Activated T-cell treated with anti-CD3 and anti-CD28 coated beads for 24 hours (primary cell): Measurements from ENCODE around the gene UNC45A.
A peak's percentile ranks its signal among the peaks of the same experiment; 100 is the strongest.
"Not testable (repeated sequence)": the region's sequence is repeated elsewhere in the genome, so short reads cannot be mapped to it uniquely, and the experiment has no call there.

Experiments
- DNase-seq: peaks from one replicate; pipeline ENCODE4 v3.0.0-alpha.2; 2020; ENCODE audit warnings: low read depth

The UNC45A gene, protein sequence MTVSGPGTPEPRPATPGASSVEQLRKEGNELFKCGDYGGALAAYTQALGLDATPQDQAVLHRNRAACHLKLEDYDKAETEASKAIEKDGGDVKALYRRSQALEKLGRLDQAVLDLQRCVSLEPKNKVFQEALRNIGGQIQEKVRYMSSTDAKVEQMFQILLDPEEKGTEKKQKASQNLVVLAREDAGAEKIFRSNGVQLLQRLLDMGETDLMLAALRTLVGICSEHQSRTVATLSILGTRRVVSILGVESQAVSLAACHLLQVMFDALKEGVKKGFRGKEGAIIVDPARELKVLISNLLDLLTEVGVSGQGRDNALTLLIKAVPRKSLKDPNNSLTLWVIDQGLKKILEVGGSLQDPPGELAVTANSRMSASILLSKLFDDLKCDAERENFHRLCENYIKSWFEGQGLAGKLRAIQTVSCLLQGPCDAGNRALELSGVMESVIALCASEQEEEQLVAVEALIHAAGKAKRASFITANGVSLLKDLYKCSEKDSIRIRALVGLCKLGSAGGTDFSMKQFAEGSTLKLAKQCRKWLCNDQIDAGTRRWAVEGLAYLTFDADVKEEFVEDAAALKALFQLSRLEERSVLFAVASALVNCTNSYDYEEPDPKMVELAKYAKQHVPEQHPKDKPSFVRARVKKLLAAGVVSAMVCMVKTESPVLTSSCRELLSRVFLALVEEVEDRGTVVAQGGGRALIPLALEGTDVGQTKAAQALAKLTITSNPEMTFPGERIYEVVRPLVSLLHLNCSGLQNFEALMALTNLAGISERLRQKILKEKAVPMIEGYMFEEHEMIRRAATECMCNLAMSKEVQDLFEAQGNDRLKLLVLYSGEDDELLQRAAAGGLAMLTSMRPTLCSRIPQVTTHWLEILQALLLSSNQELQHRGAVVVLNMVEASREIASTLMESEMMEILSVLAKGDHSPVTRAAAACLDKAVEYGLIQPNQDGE

DNA sequence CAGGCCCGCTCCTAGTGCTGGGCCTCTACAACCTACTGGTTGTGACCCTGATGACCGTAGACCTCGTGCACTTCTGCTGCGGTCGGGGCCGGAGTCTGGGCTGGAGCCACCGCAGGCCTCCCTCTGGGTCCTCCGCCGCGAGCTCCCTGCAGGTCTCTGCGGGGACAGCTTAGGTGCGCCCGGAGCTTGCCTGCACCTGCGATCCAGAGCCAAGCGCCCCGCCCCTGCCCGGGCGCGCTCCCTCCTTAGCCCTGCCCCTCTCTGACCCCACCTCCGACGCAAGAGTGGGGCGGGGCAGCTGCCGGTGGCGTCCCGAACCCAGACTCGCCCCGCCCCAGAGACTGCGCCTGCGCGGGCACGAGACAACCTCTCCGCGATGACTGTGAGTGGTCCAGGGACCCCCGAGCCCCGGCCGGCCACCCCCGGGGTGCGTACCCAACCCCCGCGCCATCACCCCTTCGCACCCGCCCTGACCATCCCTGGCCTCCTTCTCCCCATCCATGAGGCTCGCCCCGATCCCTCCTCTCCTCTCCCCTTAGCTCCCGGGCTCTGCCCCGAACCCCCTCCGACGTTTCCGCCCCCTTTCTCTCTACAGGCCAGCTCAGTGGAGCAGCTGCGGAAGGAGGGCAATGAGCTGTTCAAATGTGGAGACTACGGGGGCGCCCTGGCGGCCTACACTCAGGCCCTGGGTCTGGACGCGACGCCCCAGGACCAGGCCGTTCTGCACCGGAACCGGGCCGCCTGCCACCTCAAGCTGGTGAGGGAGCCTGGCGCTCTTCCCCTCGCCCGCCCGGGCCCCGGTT lies at the start of gene UNC45A:
Gene UNC45A, plus strand, starts transcription at position 337 of the 803 bp plus-strand sequence. Its CDS starts 40 bp downstream, at position 377.
- DNase-seq, result peak; percentile 94

GRCh38 chr15:90885432-90886290 lies 49.4 kb upstream of the UNC45A start:
- peak; percentile 72 for DNase-seq

- DNase-seq, result no peak
Measured at GRCh38 chr15:90886291-90886614, 48.8 kb upstream of the UNC45A start.

- DNase-seq, result no peak
Measured at GRCh38 chr15:90887037-90887481, 48.0 kb upstream of the UNC45A start.

DNA sequence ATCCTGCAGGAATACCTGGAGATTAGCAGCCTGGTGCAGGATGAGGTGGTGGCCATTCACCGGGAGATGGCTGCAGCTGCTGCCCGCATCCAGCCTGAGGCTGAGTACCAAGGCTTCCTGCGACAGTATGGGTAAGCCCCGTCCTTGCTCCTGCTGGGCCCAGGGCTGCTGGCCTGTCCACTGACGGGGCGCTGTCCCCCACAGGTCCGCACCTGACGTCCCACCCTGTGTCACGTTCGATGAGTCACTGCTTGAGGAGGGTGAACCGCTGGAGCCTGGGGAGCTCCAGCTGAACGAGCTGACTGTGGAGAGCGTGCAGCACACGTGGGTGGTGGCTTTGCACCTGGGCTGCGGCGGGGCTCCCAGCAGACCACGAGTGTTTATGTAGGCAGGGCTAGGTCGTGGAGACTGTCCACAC lies 45.8 kb upstream of the UNC45A start:
- DNase-seq, result no peak

DNA sequence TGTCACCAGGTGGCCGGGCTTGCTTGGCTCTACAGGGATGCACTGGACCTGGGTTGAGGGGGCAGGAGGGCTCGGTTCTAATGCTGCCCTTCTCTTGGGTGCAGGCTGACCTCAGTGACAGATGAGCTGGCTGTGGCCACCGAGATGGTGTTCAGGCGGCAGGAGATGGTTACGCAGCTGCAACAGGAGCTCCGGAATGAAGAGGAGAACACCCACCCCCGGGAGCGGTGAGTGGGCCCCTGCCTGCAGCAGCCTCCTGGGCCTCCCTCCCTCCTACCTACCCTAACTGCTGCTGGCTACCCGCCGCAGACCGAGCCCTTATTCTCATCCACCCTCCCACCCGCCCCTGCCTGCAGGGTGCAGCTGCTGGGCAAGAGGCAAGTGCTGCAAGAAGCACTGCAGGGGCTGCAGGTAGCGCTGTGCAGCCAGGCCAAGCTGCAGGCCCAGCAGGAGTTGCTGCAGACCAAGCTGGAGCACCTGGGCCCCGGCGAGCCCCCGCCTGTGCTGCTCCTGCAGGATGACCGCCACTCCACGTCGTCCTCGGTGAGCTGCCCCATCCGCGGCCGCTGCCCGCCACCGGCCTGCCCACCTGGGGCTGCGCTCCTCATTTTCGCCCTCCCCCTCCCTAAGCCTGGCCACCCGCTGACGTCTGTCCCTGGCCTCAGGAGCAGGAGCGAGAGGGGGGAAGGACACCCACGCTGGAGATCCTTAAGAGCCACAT lies 45.2 kb upstream of the UNC45A start:
- DNase-seq, result no peak

DNA sequence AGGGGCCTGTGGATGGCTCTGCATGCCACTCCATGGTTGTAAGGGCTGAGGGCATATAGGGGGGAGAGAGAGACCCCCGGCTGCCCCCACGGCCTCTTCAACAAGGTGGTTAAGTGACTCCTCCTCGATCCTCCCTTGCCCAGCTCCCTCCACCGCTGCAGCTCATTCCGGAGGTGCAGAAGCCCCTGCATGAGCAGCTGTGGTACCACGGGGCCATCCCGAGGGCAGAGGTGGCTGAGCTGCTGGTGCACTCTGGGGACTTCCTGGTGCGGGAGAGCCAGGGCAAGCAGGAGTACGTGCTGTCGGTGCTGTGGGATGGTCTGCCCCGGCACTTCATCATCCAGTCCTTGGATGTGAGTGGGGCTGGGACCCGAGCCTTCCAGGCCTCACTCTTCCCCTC lies 44.2 kb upstream of the UNC45A start:
- no peak for DNase-seq

DNA sequence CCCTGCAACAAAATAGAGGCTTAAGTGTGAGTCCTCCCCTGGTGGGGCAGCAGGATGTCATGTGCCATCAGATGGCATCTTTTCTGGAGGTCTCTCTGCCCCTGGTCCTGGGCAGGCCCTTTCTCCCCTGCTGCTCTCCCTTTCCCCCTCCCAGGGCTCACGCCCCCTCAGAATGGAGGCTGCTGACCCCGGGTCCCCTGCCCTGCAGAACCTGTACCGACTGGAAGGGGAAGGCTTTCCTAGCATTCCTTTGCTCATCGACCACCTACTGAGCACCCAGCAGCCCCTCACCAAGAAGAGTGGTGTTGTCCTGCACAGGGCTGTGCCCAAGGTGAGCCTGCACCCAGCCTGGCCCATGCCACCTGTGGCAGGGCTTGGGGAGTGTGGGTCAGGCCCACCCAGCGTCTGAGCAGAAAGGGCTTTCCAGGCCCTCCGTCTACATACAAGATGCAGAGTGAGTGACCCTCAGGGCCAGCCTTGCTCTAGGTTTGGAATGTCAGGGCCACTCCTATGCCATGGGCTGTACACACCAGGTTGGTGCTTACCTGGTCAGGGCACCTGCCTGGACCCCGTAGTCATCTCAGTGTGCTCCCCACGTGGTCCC lies 43.6 kb upstream of the UNC45A start:
- no peak for DNase-seq

DNA sequence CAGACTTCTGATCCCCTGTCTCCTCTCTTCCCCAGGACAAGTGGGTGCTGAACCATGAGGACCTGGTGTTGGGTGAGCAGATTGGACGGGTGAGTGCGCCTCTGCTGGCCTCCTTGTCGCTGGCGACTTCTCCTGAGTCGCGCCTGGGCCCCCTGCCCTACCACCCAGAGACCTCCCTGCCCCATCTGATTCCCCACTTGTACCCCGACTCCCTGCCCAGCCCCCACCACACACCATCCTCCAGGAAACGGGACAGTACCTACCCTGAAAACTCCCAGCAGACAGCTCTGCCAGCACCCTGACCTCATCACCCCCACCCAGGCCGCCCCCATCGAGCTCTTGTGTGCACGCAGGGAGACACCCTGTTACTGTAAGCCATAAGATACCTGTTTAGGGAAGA lies 43.1 kb upstream of the UNC45A start:
- DNase-seq, result no peak

- DNase-seq, result no peak
Measured at GRCh38 chr15:90892498-90893174, 42.4 kb upstream of the UNC45A start.

GRCh38 chr15:90893175-90894090 lies 41.7 kb upstream of the UNC45A start:
- DNase-seq, result no peak

DNA sequence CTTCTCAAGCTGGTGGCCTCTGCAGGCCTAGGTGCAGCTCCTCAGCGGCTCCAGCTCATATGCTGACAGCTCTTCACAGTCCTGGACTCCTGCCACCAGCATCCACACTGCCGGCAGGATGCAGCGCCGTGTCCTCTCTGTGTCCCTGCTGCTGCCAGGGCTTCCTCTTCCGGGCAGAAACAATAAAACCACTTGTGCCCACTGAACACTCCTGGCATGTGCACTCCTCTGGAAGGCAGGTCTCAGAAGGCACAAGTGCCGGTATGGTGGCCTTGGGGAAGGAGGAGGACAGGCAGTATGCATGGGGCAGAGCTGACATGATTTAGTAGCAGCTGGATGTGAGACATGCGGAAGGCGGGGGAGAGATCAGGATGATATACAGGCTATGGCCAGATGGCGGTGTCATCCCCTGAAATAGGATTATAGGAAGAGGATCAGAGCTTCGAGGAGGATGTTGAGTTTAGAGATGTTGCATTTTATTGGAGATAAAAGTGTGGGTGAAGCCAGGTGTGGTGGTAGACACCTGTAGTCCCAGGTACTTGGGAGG lies 39.4 kb upstream of the UNC45A start:
- DNase-seq, result no peak

DNA sequence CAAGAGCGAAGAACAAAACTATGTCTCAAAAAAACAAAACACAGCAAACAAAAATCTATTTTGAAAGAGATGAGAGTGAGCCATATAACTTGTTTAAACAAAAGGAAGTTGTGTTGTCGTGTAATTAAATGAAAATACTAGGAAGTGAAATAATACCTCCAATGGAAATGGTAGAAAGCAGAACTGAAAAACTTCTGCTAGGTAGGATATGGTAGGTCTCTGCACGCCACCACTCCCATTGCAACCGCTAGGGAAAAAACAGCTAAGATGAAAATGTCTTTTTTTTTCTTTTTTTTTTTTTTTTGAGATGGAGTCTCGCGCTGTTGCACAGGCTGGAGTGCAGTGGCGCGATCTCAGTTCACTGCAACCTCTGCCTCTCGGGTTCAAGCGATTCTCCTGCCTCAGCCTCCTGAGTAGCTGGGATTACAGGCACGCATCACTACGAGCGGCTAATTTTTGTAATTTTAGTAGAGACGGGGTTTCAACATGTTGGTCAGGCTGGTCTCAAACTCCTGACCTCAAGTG lies 37.9 kb upstream of the UNC45A start:
- DNase-seq, result not testable (repeated sequence)

DNA sequence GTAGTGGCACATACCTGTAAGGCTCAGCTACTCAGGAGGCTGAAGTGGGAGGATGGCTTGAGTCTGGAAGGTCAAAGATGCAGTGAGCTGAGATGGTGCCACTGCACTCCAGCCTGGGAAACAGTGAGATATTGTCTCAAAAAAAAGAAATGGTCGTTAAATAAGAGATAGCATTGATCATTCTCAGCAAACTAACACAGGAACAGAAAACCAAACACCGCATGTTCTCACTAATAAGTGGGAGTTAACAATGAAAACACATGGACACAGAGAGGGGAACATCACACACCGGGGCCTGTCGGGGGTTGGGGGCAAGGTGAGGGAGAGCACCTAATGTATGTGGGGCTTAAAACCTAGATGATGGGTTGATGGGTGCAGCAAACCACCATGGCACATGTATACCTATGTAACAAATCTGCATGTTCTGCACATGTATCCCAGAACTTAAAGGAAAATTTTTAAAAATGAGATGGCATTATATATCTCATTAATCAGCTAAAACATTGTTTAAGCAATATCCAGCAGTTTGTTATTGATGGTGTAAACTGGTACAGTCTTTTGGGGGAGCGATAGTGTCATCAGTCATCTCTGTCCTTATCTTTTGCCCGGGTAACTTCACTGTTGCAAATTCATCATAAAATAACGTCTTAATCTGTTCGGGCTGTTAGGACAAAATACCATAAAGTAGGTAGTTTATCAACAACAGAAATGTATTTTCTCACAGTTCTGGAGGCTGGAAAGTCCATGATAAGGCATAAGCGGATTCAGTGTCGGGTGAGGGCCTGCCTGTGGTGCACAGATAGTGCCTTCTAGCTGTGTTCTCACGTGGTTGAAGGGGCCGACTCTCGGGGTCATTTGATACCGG lies 33.7 kb upstream of the UNC45A start:
- no peak for DNase-seq

GRCh38 chr15:90902040-90902839 lies 32.8 kb upstream of the UNC45A start:
- DNase-seq, result peak; percentile 62
